PC-9 (cell line): Measurements from ENCODE around the gene KIFC3. TPM values are rescaled to one million over a fixed set of nuclear protein-coding genes. Genes with fewer than 3 reads are reported as not detected.

Source experiments
- BruUV-seq: library from RNA; stranded (reverse); fragments of 400-500 nt; replicated peaks from 2 replicates; lab custom pipeline; 2021; lab: Mats Ljungman, UMichigan
- CTCF ChIA-PET: fragments of 300-600 bp; sonication (Branson Sonifier 250); formaldehyde crosslinking; loops from one replicate; lab custom pipeline; 2022; ENCODE audit warnings: antibody characterized with exemption; lab: Charles Lee
- POLR2A ChIA-PET: fragments of 300-600 bp; sonication (Branson Sonifier 250); formaldehyde crosslinking; loops from one replicate; lab custom pipeline; 2022; ENCODE audit warnings: antibody characterized with exemption; ENCODE audit not compliant: unreplicated experiment; lab: Charles Lee
- DNase-seq, 2 experiments: peaks; one replicate each; pipeline versions ENCODE4 v3.0.0 to v3.0.0-alpha.2; 2015 to 2022; ENCODE audit warnings: mixed read lengths in 1 of 2
- H2AFZ ChIP-seq: fragments of 200-600 bp; sonication (generic); 2 replicates; pipeline ENCODE4 v1.8.1; 2017; ENCODE audit warnings: antibody characterized with exemption
- H3F3A ChIP-seq: fragments of 200-600 bp; sonication (generic); 2 replicates; pipeline ENCODE4 v1.8.1; 2017; ENCODE audit warnings: antibody characterized with exemption, mild to moderate bottlenecking, low read depth; ENCODE audit not compliant: insufficient read depth
- H3K27ac ChIP-seq: fragments of 200-600 bp; sonication (generic); 2 replicates; pipeline ENCODE4 v1.6.1; 2016; ENCODE audit warnings: mixed run types
- H3K27me3 ChIP-seq: fragments of 200-600 bp; sonication (generic); 2 replicates; pipeline ENCODE4 v1.6.1; 2016; ENCODE audit warnings: low read depth, mixed run types; ENCODE audit not compliant: insufficient read depth
- H3K36me3 ChIP-seq: fragments of 200-600 bp; sonication (generic); 2 replicates; pipeline ENCODE4 v1.6.1; 2016; ENCODE audit warnings: low read depth, mixed run types
- H3K4me1 ChIP-seq: fragments of 200-600 bp; sonication (generic); replicated peaks from 2 replicates; pipeline ENCODE4 v1.6.1; 2016; ENCODE audit warnings: mixed run types; ENCODE audit not compliant: insufficient read depth
- H3K4me2 ChIP-seq: fragments of 200-600 bp; sonication (generic); 2 replicates; pipeline ENCODE4 v1.6.1; 2017; ENCODE audit warnings: mixed run types
- H3K4me3 ChIP-seq: fragments of 200-600 bp; sonication (generic); 2 replicates; pipeline ENCODE4 v1.6.1; 2016; ENCODE audit warnings: mixed run types
- H3K79me2 ChIP-seq: fragments of 200-600 bp; sonication (generic); 2 replicates; pipeline ENCODE4 v1.6.1; 2017; ENCODE audit warnings: low read depth, mixed run types
- H3K9me2 ChIP-seq: fragments of 200-600 bp; sonication (generic); 2 replicates; pipeline ENCODE4 v1.8.1; 2017; ENCODE audit warnings: mild to moderate bottlenecking; ENCODE audit not compliant: insufficient read depth
- H3K9me3 ChIP-seq: fragments of 200-600 bp; sonication (generic); 2 replicates; pipeline ENCODE4 v1.8.1; 2016; ENCODE audit warnings: low read depth; ENCODE audit not compliant: insufficient read depth
- H4K20me1 ChIP-seq: fragments of 200-600 bp; sonication (generic); 2 replicates; pipeline ENCODE4 v1.8.1; 2017; ENCODE audit not compliant: insufficient read depth
- CTCF ChIP-seq: fragments of 200-600 bp; sonication (generic); conservative IDR thresholded peaks from 2 replicates; pipeline ENCODE4 v1.6.1; 2017; ENCODE audit warnings: mixed run types, antibody characterized with exemption, mild to moderate bottlenecking, moderate library complexity
- EZH2 ChIP-seq: fragments of 200-600 bp; sonication (generic); IDR thresholded peaks from 2 replicates; pipeline ENCODE4 v1.8.0; 2017; ENCODE audit warnings: antibody characterized with exemption, low read depth
- intact Hi-C: fragments of 100-400 bp; cut with micrococcal nuclease; formaldehyde crosslinking; loops from one replicate; pipeline ENCODE4 v1.10.0; 2022; ENCODE audit not compliant: unreplicated experiment
- total RNA-seq: library from RNA; stranded (reverse); gene quantifications from 2 replicates; pipeline ENCODE4 v1.2.3, GENCODE V29; 2021

Gene KIFC3
- total RNA-seq, 1 experiment from 2014 or later, result 52.5 TPM

- no peak for DNase-seq
- peak within 1 kb of the TSS; percentile 90 for H3K4me3 ChIP-seq
Measured at GRCh38 chr16:57735755-57736418, 66.4 kb downstream of the KIFC3 start, which contains the start of gene KATNB1. TSS of gene KATNB1 (plus strand) at chr16:57735770. CDS start at chr16:57737244, 1,474 bp downstream.

GRCh38 chr16:57734925-57735754, 67.2 kb downstream of the KIFC3 start:
- H3K4me1 ChIP-seq, result peaks cover 18% of the 10 kb centered on the region
- peak overlapping the region; percentile 64 for H3K27ac ChIP-seq
- no peaks in the 10 kb centered on the region for H3K9me3 ChIP-seq
- POLR2A ChIA-PET, result interaction anchor here (0.5 to 0.6 kb wide), 2 partner anchors 288 to 781 kb away, joined by 3 to 4 read pairs; no protein-coding TSS in a partner anchor
- TF ChIP-seq EZH2 (no peak), CTCF (no peak)
- H4K20me1 ChIP-seq, result no peaks in the 10 kb centered on the region
- peaks cover 22% of the 10 kb centered on the region; the same call in 1 of the 2 replicates for H3F3A ChIP-seq
- CTCF ChIA-PET, result interaction anchor here (0.5 to 1.0 kb wide), 6 partner anchors 64 to 265 kb away, joined by 3 to 8 read pairs (median 3); no protein-coding TSS in a partner anchor
- no peaks in the 10 kb centered on the region for H3K27me3 ChIP-seq
- peak; percentile 96 to 100 for DNase-seq
- H2AFZ ChIP-seq, result peak overlapping the region; percentile 91
- H3K79me2 ChIP-seq, result peaks cover 6% of the 10 kb centered on the region; the same call in 1 of the 2 replicates
- peak overlapping the region; percentile 89 for H3K4me2 ChIP-seq
- H3K4me3 ChIP-seq, result peak overlapping the region; percentile 90
- no peaks in the 10 kb centered on the region; the same call in 1 of the 2 replicates for H3K36me3 ChIP-seq
- intact Hi-C loops, result loop anchor here (1.0 to 5.0 kb wide), 4 partner anchors 127 to 266 kb away; partner anchors contain the start of gene USB1
- BruUV-seq, result no TSS peak
- no peaks in the 10 kb centered on the region for H3K9me2 ChIP-seq

More at GRCh38 chr16:57735755-57736418, 66.4 kb downstream of the KIFC3 start, which contains the start of gene KATNB1:
- Histone ChIP-seq H3K27ac (peak within 1 kb of the TSS; percentile 64), H3K36me3 (no peaks in the 10 kb centered on the region; the same call in 1 of the 2 replicates), H3K27me3 (no peaks in the 10 kb centered on the region), H4K20me1 (no peaks in the 10 kb centered on the region), H3K4me2 (peak within 1 kb of the TSS; percentile 89), H3K79me2 (peaks cover 6% of the 10 kb centered on the region; the same call in 1 of the 2 replicates), H2AFZ (peak within 1 kb of the TSS; percentile 91), H3K9me3 (no peaks in the 10 kb centered on the region), H3F3A (peaks cover 22% of the 10 kb centered on the region; the same call in 1 of the 2 replicates), H3K4me1 (peaks cover 18% of the 10 kb centered on the region), H3K9me2 (no peaks in the 10 kb centered on the region)
- POLR2A ChIA-PET, result interaction anchor here (0.5 to 0.6 kb wide), 4 partner anchors 10 to 780 kb away, joined by 3 to 21 read pairs (median 4); no protein-coding TSS in a partner anchor
- TF ChIP-seq EZH2, result no peak
- no peak for TF ChIP-seq CTCF
- intact Hi-C loops, result loop anchor here (1.0 to 5.0 kb wide), 4 partner anchors 126 to 265 kb away; partner anchors contain the start of gene USB1
- CTCF ChIA-PET, result interaction anchor here (0.5 to 1.3 kb wide), 10 partner anchors 13 to 386 kb away, joined by 3 to 11 read pairs (median 4); no protein-coding TSS in a partner anchor
- BruUV-seq, result no TSS peak
